Urinary bladder (tissue), 4 donors: ENCODE results near the gene RRM2. TPM values are rescaled to one million over a fixed set of nuclear protein-coding genes. Genes with fewer than 3 reads are reported as not detected.

Source experiments
- DNase-seq: peaks from one replicate; pipeline ENCODE4 v3.0.0-alpha.2; 2015; ENCODE audit errors: extremely low spot score
- H3K27ac ChIP-seq: one replicate; pipeline ENCODE4 v1.5.1; 2013; ENCODE audit warnings: low read depth, mild to moderate bottlenecking, moderate library complexity
- H3K36me3 ChIP-seq: one replicate; pipeline ENCODE4 v1.6.1; 2013; ENCODE audit warnings: mild to moderate bottlenecking, moderate library complexity; ENCODE audit not compliant: insufficient read depth
- H3K4me1 ChIP-seq: one replicate; pipeline ENCODE4 v1.6.1; 2013; ENCODE audit warnings: mild to moderate bottlenecking, moderate library complexity; ENCODE audit not compliant: insufficient read depth
- H3K4me3 ChIP-seq: one replicate; pipeline ENCODE4 v1.5.1; 2013; ENCODE audit warnings: low read depth, low read length
- WGBS: extraction: QIAGEN DNeasy Blood & Tissue Kit; methylation state at CpG from one replicate; pipeline ENCODE4 v1.1.7; 2013; 5-methylcytosine and 5-hydroxymethylcytosine counted together
- polyA plus RNA-seq: library from polyadenylated mRNA; stranded (reverse); fragments of 200-250 nt; gene quantifications from one replicate; pipeline ENCODE4 v1.2.3, GENCODE V29; 2013
- small RNA-seq: library from RNA; depleted of rRNA; stranded (forward); fragments of <200 nt; gene quantifications from one replicate; pipeline ENCODE3, GENCODE V24; 2014
- total RNA-seq: library from RNA; depleted of rRNA; stranded (reverse); fragments of >200 nt; gene quantifications from one replicate; pipeline ENCODE4 v1.2.3, GENCODE V29; 2014
- donor health status: healthy with polysubstance abuse.
- donor health status: healthy.

The RRM2 gene
- total and polyA plus RNA-seq, 2 donors, result 0.92 to 24.8 TPM

- Histone ChIP-seq H3K4me3 (no peak overlapping the region), H3K4me1 (no peaks in the 10 kb centered on the region), H3K27ac (no peak overlapping the region), H3K36me3 (no peaks in the 10 kb centered on the region)
- 85% methylated on average over 19 of the region's 19 CpGs for WGBS
- no peak for DNase-seq
These were observed 48.7 kb downstream of the RRM2 start for GRCh38 chr2:10171006-10171800.

- WGBS, result 82% methylated on average over 23 of the region's 23 CpGs
- no peaks in the 10 kb centered on the region for H3K36me3 ChIP-seq
- no peak overlapping the region for H3K4me3 ChIP-seq
- no peak for DNase-seq
- no peaks in the 10 kb centered on the region for H3K4me1 ChIP-seq
- no peak overlapping the region for H3K27ac ChIP-seq
These were observed 49.7 kb downstream of the RRM2 start for GRCh38 chr2:10172033-10172871.

GRCh38 chr2:10173258-10174005 lies 50.9 kb downstream of the RRM2 start:
- Histone ChIP-seq H3K4me3 (no peak overlapping the region), H3K27ac (no peak overlapping the region), H3K4me1 (no peaks in the 10 kb centered on the region), H3K36me3 (no peaks in the 10 kb centered on the region)
- 95% methylated on average over 22 of the region's 22 CpGs for WGBS
- DNase-seq, result no peak

- H3K4me1 ChIP-seq, result no peaks in the 10 kb centered on the region
- no peak overlapping the region for H3K27ac ChIP-seq
- no peak for DNase-seq
- no peaks in the 10 kb centered on the region for H3K36me3 ChIP-seq
- no peak overlapping the region for H3K4me3 ChIP-seq
- WGBS, result 90% methylated on average over 9 of the region's 9 CpGs
These were observed 51.6 kb downstream of the RRM2 start for GRCh38 chr2:10174173-10174572.

- Histone ChIP-seq H3K36me3 (no peaks in the 10 kb centered on the region), H3K4me3 (no peak overlapping the region), H3K4me1 (no peaks in the 10 kb centered on the region), H3K27ac (no peak overlapping the region)
- WGBS, result 92% methylated on average over 10 of the region's 10 CpGs
- no peak for DNase-seq
These were observed 52.9 kb downstream of the RRM2 start for GRCh38 chr2:10175441-10175840.

GRCh38 chr2:10178751-10179150 lies 56.2 kb downstream of the RRM2 start:
- Histone ChIP-seq H3K4me3 (no peak overlapping the region), H3K36me3 (no peaks in the 10 kb centered on the region), H3K27ac (no peak overlapping the region), H3K4me1 (no peaks in the 10 kb centered on the region)
- DNase-seq, result no peak
- 98% methylated on average over 7 of the region's 7 CpGs for WGBS

GRCh38 chr2:10179422-10179821 lies 56.9 kb downstream of the RRM2 start:
- DNase-seq, result no peak
- Histone ChIP-seq H3K4me3 (no peak overlapping the region), H3K4me1 (no peaks in the 10 kb centered on the region), H3K36me3 (no peaks in the 10 kb centered on the region), H3K27ac (no peak overlapping the region)
- 89% methylated on average over 3 of the region's 3 CpGs for WGBS

- Histone ChIP-seq H3K4me1 (no peaks in the 10 kb centered on the region), H3K4me3 (no peak overlapping the region), H3K27ac (no peak overlapping the region), H3K36me3 (no peaks in the 10 kb centered on the region)
- no peak for DNase-seq
- 86% methylated on average over 7 of the region's 7 CpGs for WGBS
These were observed 57.7 kb downstream of the RRM2 start for GRCh38 chr2:10180229-10180628.

Small RNA genes lying within 50 kb of the gene (small RNA-seq; reads per million reads assigned to genes)
- not detected for gene RF00410
- gene RF00568, result not detected

Other genes starting within 250 kb of the RRM2 start
- gene GRHL1, start 171.0 kb upstream of the RRM2 start, total RNA-seq, result 15.9 TPM
- gene GRHL1, start 171.0 kb upstream of the RRM2 start, polyA plus RNA-seq, result 2.8 TPM
- 17.7 TPM for gene KLF11, start 79.2 kb upstream of the RRM2 start, total RNA-seq
- gene KLF11, start 79.2 kb upstream of the RRM2 start, polyA plus RNA-seq, result 20.7 TPM
- 7.2 TPM for gene CYS1, start 42.3 kb upstream of the RRM2 start, total RNA-seq
- gene CYS1, start 42.3 kb upstream of the RRM2 start, polyA plus RNA-seq, result 6.2 TPM
- gene HPCAL1, start 180.2 kb downstream of the RRM2 start, total RNA-seq, result 10.0 TPM
- 36.3 TPM for gene HPCAL1, start 180.2 kb downstream of the RRM2 start, polyA plus RNA-seq